Endothelial cell of umbilical vein (primary cell): ENCODE results near the gene ESCO1. TPM values are rescaled to one million over a fixed set of nuclear protein-coding genes. Genes with fewer than 3 reads are reported as not detected.

Experiments
- BruUV-seq: library from RNA; stranded (reverse); fragments of 400-500 nt; replicated peaks from 2 replicates; lab custom pipeline; 2021; lab: Mats Ljungman, UMichigan
- CTCF ChIA-PET: fragments of 300-600, 350-600 bp; sonication (Branson Sonifier 250); formaldehyde crosslinking; loops from one replicate; lab custom pipeline; 2021; ENCODE audit warnings: antibody characterized with exemption, inconsistent platforms; lab: Charles Lee
- POLR2A ChIA-PET: fragments of 300-600, 350-600 bp; sonication (Branson Sonifier 250); formaldehyde crosslinking; loops from one replicate; lab custom pipeline; 2021; ENCODE audit warnings: antibody characterized with exemption, inconsistent platforms; lab: Charles Lee
- DNase-seq: peaks from one replicate; pipeline ENCODE4 v3.0.0-alpha.2; 2011; ENCODE audit warnings: low read depth, low spot score
- FAIRE-seq: peaks from 2 replicates; lab custom pipeline; 2011; peaks lifted over from hg19 to GRCh38; lab: Jason Lieb, UNC
- H2AFZ ChIP-seq: 2 replicates; pipeline ENCODE4 v1.6.0; 2012; ENCODE audit warnings: low read depth, low read length, control low read depth, inconsistent platforms
- H3K27ac ChIP-seq: 2 replicates; pipeline ENCODE4 v1.5.1; 2011; ENCODE audit warnings: low read depth, mild to moderate bottlenecking, control low read depth, low read length, moderate library complexity; ENCODE audit not compliant: insufficient read depth
- H3K27me3 ChIP-seq, 2 experiments: 2 replicates each; pipeline versions ENCODE4 v1.6.0 to v1.6.1; 2011; ENCODE audit warnings: low read length in 2 of 2, mixed read lengths in 1 of 2; ENCODE audit not compliant: control insufficient read depth in 2 of 2, insufficient read depth in 2 of 2
- H3K36me3 ChIP-seq, 2 experiments: 2 replicates in 1 of 2; 3 replicates in 1 of 2; pipeline ENCODE4 v1.5.1; 2011; ENCODE audit warnings: low read length in 2 of 2, mild to moderate bottlenecking in 1 of 2, moderate library complexity in 1 of 2; ENCODE audit not compliant: control insufficient read depth in 2 of 2, insufficient read depth in 2 of 2; ENCODE audit errors: extremely low read depth in 1 of 2
- H3K4me1 ChIP-seq: 3 replicates; pipeline ENCODE4 v1.5.1; 2011; ENCODE audit warnings: mild to moderate bottlenecking, low read length; ENCODE audit not compliant: control insufficient read depth, insufficient read depth; ENCODE audit errors: extremely low read depth
- H3K4me2 ChIP-seq: 2 replicates; pipeline ENCODE4 v1.6.1; 2011; ENCODE audit warnings: low read length, control low read depth, mixed read lengths; ENCODE audit not compliant: insufficient read depth
- H3K4me3 ChIP-seq, 3 experiments: fragments of 200-600 bp in 1 of 3; sonication (generic), shearing (Covaris generic) in 1 of 3; replicated peaks in 1 of 3; 2 replicates each; pipeline ENCODE4 v1.5.1; 2011 to 2016; ENCODE audit warnings: control low read depth in 3 of 3, low read length in 3 of 3, mild to moderate bottlenecking in 2 of 3, inconsistent platforms in 1 of 3, low read depth in 1 of 3, moderate library complexity in 1 of 3; ENCODE audit not compliant: insufficient read depth in 1 of 3
- H3K79me2 ChIP-seq: 2 replicates; pipeline ENCODE4 v1.6.0; 2012; ENCODE audit warnings: low read length, inconsistent platforms; ENCODE audit not compliant: control insufficient read depth, insufficient read depth
- H3K9ac ChIP-seq: replicated peaks from 2 replicates; pipeline ENCODE3; 2011; ENCODE audit warnings: low read length, control low read depth; ENCODE audit not compliant: insufficient read depth; ENCODE audit errors: extremely low read depth
- H3K9me1 ChIP-seq: replicated peaks from 3 replicates; pipeline ENCODE4 v1.6.0; 2011; ENCODE audit warnings: mild to moderate bottlenecking, low read length; ENCODE audit not compliant: control insufficient read depth, insufficient read depth; ENCODE audit errors: extremely low read depth
- H3K9me3 ChIP-seq: replicated peaks from 2 replicates; pipeline ENCODE4 v1.5.1; 2012; ENCODE audit warnings: low read length, inconsistent platforms; ENCODE audit not compliant: control insufficient read depth, insufficient read depth
- H4K20me1 ChIP-seq: replicated peaks from 2 replicates; pipeline ENCODE3; 2011; ENCODE audit warnings: mild to moderate bottlenecking, low read length; ENCODE audit not compliant: control insufficient read depth, insufficient read depth; ENCODE audit errors: extremely low read depth
- EZH2 ChIP-seq: IDR thresholded peaks from 2 replicates; pipeline ENCODE4 v1.6.1; 2012; ENCODE audit warnings: borderline replicate concordance, low read depth, mild to moderate bottlenecking, moderate library complexity, low read length, inconsistent platforms; ENCODE audit not compliant: severe bottlenecking
- FOS ChIP-seq: IDR thresholded peaks from 2 replicates; pipeline ENCODE4 v1.6.1; 2011; ENCODE audit warnings: mild to moderate bottlenecking, low read length, moderate library complexity, borderline replicate concordance; ENCODE audit not compliant: insufficient read depth
- GATA2 ChIP-seq: IDR thresholded peaks from 2 replicates; pipeline ENCODE4 v1.7.0; 2011; ENCODE audit warnings: low read depth, mild to moderate bottlenecking, moderate library complexity, mixed read lengths, low read length; ENCODE audit not compliant: insufficient read length, insufficient read depth
- JUN ChIP-seq: IDR thresholded peaks from 2 replicates; pipeline ENCODE4 v1.6.1; 2011; ENCODE audit warnings: borderline replicate concordance, low read depth; ENCODE audit not compliant: insufficient read length, insufficient read depth
- MAX ChIP-seq: IDR thresholded peaks from 2 replicates; pipeline ENCODE4 v1.6.1; 2011; ENCODE audit not compliant: insufficient read depth, insufficient read length
- MYC ChIP-seq: IDR thresholded peaks from one replicate; pipeline ENCODE4 v1.6.1; 2011; ENCODE audit warnings: mild to moderate bottlenecking, low read depth, low read length
- POLR2A ChIP-seq: IDR thresholded peaks from 2 replicates; pipeline ENCODE4 v1.6.1; 2012; ENCODE audit warnings: low read depth, mild to moderate bottlenecking, control low read depth, low read length
- POLR2AphosphoS5 ChIP-seq: IDR thresholded peaks from 2 replicates; pipeline ENCODE4 v1.6.1; 2012; ENCODE audit warnings: low read depth, mild to moderate bottlenecking, control low read depth, low read length, moderate library complexity; ENCODE audit not compliant: insufficient read depth
- dilution Hi-C: fragments of 300-500 bp; cut with MboI; formaldehyde crosslinking; loops from one replicate; pipeline ENCODE4 v1.15.0; 2019; ENCODE audit warnings: low sequenced_read_pairs; ENCODE audit not compliant: extremely low pct_ligation_motif_present
- intact Hi-C: fragments of 100-400 bp; cut with micrococcal nuclease; formaldehyde crosslinking; loops from one replicate; pipeline ENCODE4 v1.10.0; 2022
- polyA plus RNA-seq, 4 experiments: library from polyadenylated mRNA; depleted of rRNA in 3 of 4; stranded (reverse) in 3 of 4; unstranded in 1 of 4; fragments of >200 nt; gene quantifications; 2 replicates each; pipeline versions ENCODE4 v1.2.1 to v1.2.3, GENCODE V29; 2011 to 2012; ENCODE audit warnings: missing spikeins in 1 of 4
- total RNA-seq: library from RNA; stranded (reverse); gene quantifications from 2 replicates; pipeline ENCODE4 v1.2.3, GENCODE V29; 2021
- TF ChIP-seq, protein P1 (sequence below), 2 donors: IDR thresholded peaks; 1 replicate in 1 of 2; 2 replicates in 1 of 2; pipeline ENCODE4 v1.5.1; 2011; ENCODE audit warnings: low read length in 2 of 2, mild to moderate bottlenecking in 2 of 2, moderate library complexity in 2 of 2, control low read depth in 1 of 2, inconsistent platforms in 1 of 2, low read depth in 1 of 2; ENCODE audit not compliant: insufficient read depth in 1 of 2; ENCODE audit errors: extremely low read depth in 1 of 2

The ESCO1 gene
- total and polyA plus RNA-seq, 2 donors (not counting 3 experiments of a cell fraction or from before 2014, with no cell fraction given): 2.1 to 12.0 TPM

DNA sequence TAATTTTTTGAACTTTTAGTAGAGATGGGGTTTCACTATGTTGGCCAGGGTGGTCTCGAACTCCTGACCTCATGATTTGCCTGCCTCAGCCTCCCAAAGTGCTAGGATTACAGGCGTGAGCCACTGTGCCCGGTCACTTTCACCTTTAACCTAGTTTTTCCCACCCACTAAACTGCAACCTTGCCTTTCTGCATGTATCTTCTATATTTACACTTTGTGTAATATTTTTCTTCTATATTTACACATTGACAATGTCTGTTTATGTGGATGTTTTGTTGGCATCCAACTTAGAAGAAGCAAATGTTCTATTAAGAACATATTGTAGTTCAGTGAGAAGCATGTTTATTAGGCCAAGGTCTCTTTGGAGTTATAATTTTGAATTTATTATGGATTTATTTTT is 38.3 kb upstream of the ESCO1 start:
- FAIRE-seq (no peak), DNase-seq (no peak)
- dilution Hi-C loops (no loop called here), intact Hi-C loops (no loop called here)
- H3K27me3 ChIP-seq: no peaks in the 10 kb centered on the region
- no peak overlapping the region for H3K4me3 ChIP-seq
- H3K9me1 ChIP-seq: no peaks in the 10 kb centered on the region
- ChIA-PET CTCF (no interaction called here), POLR2A (no interaction called here)
- H3K79me2 ChIP-seq: no peaks in the 10 kb centered on the region
- H4K20me1 ChIP-seq: no peaks in the 10 kb centered on the region
- no TSS peak for BruUV-seq
- H3K9ac ChIP-seq: no peak overlapping the region
- H3K4me2 ChIP-seq: no peak overlapping the region
- TF ChIP-seq JUN (no peak), POLR2A (no peak), FOS (no peak), MAX (no peak), POLR2AphosphoS5 (no peak), EZH2 (no peak), MYC (no peak), GATA2 (no peak)
- TF ChIP-seq, protein P1, sequence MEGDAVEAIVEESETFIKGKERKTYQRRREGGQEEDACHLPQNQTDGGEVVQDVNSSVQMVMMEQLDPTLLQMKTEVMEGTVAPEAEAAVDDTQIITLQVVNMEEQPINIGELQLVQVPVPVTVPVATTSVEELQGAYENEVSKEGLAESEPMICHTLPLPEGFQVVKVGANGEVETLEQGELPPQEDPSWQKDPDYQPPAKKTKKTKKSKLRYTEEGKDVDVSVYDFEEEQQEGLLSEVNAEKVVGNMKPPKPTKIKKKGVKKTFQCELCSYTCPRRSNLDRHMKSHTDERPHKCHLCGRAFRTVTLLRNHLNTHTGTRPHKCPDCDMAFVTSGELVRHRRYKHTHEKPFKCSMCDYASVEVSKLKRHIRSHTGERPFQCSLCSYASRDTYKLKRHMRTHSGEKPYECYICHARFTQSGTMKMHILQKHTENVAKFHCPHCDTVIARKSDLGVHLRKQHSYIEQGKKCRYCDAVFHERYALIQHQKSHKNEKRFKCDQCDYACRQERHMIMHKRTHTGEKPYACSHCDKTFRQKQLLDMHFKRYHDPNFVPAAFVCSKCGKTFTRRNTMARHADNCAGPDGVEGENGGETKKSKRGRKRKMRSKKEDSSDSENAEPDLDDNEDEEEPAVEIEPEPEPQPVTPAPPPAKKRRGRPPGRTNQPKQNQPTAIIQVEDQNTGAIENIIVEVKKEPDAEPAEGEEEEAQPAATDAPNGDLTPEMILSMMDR (IDR thresholded peaks at IDR 0.05; ENCODE audit: extremely low read depth in 1 of 2, insufficient read depth in 1 of 2, low read depth in 1 of 2, low read length in 2 of 2): no peak
- H2AFZ ChIP-seq: no peak overlapping the region
- no peaks in the 10 kb centered on the region for H3K4me1 ChIP-seq
- H3K36me3 ChIP-seq: peaks cover 0 to 2% of the 10 kb centered on the region in 2 experiments
- H3K27ac ChIP-seq: no peak overlapping the region
- no peaks in the 10 kb centered on the region for H3K9me3 ChIP-seq
